ENCODE results near the gene RPS15.
"Not testable (repeated sequence)": the region's sequence is repeated elsewhere in the genome, so short reads cannot be mapped to it uniquely, and the experiment has no call there.

RPS15 gene

DNA sequence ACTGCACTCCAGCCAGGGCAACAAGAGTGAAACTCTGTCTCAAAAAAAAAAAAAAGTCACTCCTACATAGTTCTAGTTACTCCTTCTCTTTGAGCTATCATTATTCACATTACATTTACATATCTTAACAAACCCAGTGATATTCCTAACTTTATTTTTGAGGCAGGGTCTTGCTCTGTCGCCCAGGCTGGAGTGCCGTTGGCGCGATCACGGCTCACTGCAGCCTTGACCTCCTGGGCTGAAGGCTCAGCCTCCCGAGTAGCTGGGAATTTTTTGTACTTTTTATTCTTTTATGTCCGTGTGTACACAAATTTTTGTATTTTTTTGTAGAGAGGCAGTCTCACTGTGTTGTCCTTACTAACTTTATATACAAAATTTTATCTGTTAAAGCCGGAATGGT, 587 bp upstream of the RPS15 start:
- no peak for DNase-seq

DNA sequence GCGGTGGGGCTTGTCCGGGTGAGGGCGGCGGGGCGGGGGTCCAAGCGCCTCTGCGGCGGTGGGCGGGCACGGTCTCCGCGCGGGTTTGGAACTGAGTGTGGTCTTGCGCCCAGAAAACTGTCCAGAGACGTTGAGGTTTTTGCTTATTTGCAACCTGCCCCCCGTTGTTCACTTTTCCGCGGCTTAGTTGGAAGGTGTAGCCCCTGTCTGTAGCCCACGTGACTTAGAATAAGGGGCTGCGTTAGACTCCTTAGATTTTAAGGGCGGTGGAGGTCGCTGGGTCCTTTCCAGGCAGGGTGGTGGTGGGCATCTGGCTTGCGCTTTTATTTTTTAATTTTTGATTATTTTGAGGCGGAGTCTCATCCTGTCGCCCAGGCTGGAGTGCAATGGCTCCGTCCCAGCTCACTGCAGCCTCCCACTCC, 748 bp downstream of the RPS15 start:
- DNase-seq = no peak

DNA sequence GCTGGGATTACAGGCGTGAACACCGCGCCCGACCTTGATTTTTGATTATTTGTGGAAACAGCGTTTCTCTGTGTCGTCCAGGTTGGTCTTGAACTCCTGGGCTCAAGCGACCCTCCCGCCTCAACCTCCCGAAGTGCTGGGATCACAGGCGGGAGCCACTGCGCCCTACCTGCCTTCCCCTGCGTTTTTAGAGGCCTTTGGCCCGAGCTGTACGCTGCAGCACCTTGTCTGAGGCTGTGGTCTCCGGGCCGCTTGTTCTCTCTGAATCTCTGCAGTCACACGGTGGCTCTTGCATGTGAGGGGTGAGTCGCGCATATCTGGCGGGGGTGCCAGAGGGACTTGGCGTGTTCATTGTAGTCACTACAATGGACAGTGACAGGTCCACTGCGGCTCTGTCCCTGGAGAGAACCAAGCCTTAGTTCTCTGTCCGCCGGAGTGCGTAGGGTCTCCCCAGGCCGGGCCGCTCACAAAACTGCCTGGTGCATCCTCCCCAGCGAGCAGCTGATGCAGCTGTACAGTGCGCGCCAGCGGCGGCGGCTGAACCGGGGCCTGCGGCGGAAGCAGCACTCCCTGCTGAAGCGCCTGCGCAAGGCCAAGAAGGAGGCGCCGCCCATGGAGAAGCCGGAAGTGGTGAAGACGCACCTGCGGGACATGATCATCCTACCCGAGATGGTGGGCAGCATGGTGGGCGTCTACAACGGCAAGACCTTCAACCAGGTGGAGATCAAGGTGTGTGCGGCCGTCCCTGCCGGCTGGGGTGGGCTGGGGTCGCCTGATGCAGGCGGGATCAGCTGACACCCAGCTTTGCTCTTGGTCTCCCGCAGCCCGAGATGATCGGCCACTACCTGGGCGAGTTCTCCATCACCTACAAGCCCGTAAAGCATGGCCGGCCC, 1.6 kb downstream of the RPS15 start:
- DNase-seq = not testable (repeated sequence)

DNA sequence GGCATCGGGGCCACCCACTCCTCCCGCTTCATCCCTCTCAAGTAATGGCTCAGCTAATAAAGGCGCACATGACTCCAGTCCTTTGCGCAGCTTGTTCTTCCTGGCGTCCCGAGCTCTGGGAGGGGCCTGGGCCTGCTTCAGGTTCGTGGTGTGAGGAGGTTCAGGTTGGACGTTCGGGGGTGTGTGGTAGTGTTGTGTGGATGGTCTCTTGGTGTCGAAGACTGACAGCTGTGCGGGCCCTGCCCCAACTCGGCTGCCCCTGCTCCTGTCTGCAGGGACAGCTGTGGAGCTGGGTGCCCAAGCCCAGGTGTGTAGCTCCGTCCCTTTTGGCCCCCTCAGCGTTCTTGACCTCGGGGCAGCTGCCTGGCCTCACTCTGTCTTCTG, 2.2 kb downstream of the RPS15 start:
- DNase-seq = no peak

DNA sequence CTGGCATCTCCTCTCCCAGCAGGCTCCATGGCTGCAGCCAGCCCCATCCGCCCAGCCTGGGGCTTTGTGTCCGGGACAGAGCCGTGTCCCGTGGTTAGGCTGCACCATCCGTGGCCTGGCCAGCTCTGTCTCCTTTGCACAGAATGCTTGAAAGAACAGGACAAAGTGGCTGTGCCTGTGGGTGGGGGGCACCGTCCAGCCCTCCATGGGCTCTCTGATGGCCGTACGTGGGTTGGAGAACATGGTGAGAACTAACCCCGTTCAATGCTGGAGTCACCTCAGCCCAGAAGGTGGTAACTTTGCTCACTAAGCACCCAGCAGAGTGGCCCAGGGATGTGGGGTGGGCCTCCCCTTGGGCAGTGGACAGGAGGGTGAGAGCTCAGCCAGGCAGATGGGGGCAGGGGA, 2.8 kb downstream of the RPS15 start:
- DNase-seq = no peak

DNA sequence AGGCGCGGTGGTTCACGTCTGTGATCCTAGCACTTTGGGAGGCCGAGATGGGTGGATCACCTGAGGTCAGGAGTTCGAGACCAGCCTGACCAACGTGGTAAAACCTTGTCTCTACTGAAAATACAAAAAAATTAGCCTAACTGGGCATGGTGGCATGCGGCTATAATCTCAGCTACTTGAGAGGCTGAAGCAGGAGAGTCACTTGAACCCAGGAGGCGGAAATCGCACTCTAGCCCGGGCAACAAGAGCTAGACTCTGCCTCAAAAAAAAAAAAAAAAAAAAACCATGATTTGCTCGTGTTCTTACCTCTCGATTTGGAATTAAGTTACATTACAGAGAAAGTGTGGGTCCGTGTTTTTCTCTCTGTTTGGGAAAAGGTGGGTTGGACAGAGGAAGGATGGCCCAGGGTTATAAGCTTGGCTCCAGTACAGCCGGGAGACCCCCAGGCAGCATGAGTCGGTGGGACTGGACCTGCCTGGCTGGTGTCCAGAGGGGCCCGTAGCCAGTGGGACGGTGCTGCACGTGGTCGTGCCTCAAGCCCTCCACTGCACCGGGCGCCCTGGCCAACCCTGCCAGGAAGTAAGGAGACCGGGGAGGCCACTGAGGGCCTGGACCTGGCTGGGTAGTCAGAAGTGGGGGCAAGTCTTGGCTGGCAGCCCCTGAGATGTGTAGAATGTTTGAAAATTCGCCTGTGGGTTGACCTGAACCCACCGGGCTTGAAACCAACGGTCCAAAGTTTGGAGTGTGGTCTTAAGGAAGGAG, 3.7 kb downstream of the RPS15 start:
- DNase-seq = no peak

DNA sequence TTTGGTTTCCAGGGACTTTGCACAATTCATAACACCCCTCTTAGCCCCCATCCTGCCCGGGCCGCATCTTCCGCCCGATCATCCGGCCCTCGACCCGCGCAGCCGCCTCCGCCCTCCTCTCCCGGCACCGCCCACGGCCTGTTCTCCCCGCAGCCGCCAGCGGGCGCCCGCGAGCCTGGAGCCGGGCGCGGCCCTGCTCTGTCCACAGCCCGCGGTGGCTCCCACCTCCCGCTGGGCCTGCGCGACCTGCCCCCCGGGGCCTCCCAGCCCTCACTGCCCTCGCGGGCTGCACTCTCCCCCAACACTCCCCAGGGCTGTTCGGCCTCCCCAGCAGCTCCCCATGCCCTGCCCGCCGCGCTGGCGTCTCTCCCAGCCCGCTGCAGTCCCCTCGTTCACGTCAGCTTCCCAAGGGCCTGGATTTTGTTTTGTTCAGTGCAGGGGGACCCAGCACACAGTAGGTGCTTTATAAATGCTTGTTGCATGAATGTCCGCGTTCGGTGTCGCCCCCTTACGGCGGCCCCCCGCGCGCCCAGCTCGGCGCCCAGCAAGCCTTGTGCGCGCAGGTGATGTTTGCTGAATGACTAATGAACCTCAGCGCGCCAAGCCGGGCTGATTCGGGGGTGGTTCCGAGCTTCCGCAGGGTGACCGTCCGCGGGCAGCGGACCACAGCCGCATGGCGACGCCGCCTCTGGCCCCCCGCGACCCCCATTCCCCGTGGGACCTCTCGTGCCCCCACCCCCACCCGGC, 7.2 kb downstream of the RPS15 start:
- peak; percentile 70 for DNase-seq

DNA sequence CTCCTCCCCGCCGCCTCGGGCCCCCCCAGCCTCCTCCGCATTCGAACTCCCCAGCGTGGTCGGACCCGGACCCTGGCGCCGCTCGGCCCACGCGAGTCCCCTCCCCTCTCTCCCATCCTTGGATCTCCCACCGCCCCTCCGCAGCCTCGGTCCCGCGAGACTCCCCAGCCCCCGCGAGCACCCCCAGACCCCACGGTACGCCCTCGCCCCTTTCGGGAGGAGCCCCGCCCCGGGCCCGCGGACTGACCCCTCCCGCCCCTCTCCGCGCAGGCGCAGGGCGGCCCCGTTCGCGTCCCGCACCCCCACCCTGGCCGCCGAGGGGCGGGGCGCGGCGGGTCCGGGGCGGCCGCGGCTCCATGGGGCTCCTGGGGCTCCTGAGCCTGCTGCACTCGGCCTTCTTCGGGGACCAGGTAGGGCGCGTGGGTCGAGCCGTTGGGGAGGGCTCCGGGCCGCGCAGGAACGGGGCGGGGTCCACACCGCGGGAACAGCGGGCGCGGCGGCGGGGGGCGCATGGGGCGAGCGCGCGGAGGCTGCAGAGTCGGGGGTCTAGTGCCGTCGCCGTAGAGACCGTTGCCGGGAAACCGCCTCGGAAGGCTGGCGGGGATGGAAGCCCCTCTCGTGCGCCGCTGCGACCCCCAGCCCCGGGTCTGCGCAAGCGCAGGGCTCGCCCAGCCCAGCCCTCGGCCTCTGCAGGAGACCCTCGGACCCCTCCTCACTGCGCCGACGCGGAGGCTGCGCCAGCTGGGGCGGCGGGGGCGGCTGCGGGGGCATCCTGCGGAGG, 7.9 kb downstream of the RPS15 start:
- peak; percentile 43 for DNase-seq

DNA sequence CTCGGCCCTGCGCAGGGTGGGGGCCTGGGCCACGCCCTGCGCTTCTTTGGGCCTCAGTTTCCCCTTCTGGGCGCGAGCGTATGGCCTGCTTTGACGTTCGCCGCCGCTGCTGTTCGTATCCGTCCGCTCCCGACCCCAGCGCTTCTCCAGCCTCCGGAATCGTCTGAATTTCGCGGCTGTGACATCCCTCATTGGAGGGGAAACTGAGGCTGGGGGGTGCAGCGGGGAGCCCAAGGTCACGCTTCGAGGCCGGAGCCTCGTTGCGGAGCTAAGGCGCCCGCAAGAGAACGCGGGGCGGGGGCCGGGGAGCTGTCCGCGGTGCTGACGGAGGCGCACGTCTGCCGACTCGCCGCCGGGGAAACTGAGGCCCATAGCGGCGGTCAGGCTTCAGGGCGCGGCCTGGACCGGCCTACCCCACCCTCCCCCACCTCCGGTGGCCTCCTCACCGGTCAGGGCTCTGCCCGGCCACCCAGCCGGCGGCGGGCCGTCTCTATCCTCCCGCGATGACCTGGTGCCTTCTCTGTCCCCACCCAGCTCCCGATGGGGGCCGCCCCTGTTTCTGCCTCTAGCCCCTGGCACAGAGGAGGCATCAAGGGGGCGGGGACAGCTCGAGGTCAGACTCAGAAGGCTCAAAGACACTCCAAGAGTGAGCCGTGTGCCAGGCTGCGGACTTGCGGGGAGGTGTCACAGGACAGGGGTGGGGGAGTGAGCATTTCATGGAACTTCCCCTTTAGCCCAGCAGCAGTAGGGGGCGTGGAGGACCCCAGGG, 8.7 kb downstream of the RPS15 start:
- DNase-seq = no peak

DNA sequence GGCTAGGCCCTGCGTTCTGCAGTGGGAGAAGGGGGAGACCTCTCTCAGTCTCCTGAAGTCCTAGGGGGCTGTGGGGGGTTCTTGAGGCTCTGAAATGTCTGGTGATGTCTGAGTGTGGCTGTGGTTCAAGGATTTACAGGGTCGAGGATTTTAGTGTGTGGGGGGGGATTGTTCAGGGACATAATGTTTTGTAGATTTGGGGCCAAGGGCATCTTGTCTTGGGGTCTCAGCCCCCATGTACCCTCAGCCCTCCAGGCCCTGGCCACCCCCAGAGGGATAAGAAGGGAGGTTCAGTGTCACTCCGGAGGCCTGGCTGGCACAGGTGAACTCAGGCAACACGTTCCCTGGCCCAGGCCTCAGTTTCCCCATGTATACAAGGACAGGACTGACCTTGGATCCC, 9.3 kb downstream of the RPS15 start:
- DNase-seq = no peak

DNA sequence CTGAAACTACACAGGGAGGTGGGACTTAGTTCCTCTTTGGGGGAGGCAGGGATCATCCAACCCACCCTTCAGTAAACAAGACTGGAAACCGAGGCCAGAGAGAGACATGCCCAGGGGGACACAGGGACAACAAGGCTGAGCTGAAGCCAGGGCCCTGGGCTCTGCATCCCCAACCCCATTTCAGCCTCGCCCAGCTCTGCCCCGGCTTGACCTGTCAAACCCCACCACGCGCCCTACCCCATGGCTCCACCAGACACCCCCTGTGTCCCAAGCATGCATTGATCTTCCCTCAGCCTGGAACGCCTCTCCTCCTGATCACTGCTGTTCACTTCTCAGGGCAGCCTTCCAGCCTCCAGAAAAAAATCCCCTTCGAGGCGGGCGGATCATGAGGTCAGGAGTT, 9.7 kb downstream of the RPS15 start:
- no peak for DNase-seq

DNA sequence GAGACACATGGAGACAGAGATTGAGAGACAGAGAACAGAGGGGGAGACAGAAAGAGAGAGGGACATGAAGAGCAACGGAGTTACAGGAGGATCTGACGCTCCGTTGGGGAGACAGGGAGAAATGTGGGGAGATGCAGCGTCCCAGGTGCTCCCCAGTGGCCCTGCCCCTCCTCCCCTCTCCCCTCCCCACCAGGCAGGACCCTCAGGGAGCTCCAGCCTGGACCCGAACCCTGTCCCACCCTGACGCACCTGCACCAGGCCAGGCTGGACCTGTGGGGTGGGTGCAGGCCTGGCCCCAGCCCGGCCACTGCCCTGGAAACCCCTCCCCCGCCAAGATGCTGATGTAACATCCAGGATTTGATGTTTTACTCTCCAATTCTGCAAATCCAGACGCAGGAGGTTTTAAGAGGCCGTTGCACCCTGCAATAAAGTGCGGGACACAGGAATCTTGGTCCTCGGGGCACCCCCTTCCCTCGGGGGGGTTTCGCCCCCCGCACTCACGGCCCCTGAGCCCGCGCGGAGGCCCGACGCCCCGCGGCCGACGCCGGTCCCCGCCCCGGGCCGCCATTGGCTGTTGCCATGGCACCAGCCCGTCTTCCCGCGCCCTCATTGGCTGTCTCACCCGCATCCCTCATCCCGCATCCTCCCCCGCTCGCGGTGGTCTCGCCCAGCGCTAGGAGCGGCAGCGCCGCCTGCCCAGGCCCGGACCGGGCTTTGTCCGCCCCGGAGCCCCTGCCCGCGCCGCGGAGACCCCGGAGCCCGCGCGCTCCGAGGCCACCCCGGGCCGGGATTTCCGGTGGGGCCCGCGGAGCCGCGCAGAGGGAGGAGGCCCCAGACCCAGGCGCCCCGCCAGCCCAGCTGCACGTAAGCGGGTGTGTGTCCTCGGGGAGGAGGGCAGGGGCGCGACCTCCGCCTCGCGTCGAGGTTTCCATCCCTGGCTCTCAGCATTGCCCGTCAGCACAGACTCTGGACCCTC, 11.6 kb downstream of the RPS15 start, which contains the start of gene APC2:
Gene APC2, plus strand, starts transcription at position 655 of the 976 bp plus-strand sequence. CDS start 2,881 bp downstream, outside the sequence.
- DNase-seq = peak; percentile 87

DNA sequence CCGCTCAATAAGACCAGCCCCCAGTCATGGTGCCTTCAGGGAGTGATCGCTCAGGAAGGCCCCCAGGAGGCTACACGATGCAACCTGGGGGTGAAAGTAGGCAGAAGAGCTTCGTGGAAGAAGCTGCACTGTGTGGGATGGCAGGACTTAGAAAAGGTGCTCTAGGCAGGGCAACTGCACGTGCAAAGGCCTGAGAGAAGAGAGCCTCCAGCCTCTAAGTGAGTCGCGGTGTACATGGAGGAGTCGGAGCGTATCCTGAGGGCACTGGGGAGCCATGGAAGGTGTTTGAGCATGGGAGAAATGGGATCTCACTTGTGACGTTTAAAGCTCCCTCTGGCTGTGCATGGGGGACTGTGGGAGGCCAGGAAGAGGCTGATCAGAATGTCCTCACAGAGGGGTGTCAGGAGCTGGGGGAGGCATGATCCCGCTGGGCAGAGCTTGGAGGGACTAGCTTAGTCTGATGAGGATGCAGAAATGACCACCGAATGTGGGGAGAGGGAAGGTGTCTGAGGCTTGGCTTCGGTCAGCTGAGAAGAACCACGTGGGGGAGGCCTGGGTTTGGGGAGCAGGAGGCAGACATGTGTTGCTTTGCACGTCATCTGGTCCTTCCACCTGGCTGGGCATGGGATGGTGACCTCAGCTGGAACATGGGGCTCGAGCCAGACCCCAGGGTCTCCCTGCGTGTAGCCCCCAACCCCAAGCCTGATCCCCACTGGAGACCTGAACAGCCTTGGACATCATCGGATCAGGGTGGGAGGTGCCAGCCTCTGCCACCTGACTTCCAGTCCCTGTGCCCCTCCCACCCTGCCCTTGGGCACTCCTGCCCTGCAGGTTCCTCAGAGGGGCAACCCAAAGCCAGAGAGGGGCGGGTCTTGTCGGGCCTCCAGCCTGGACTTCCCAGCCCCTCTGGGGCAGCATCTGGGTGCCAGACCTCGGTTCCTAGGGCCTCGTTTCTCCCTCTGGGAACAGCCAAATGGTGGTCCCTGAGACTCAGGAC, 12.8 kb downstream of the RPS15 start:
- DNase-seq = no peak

DNA sequence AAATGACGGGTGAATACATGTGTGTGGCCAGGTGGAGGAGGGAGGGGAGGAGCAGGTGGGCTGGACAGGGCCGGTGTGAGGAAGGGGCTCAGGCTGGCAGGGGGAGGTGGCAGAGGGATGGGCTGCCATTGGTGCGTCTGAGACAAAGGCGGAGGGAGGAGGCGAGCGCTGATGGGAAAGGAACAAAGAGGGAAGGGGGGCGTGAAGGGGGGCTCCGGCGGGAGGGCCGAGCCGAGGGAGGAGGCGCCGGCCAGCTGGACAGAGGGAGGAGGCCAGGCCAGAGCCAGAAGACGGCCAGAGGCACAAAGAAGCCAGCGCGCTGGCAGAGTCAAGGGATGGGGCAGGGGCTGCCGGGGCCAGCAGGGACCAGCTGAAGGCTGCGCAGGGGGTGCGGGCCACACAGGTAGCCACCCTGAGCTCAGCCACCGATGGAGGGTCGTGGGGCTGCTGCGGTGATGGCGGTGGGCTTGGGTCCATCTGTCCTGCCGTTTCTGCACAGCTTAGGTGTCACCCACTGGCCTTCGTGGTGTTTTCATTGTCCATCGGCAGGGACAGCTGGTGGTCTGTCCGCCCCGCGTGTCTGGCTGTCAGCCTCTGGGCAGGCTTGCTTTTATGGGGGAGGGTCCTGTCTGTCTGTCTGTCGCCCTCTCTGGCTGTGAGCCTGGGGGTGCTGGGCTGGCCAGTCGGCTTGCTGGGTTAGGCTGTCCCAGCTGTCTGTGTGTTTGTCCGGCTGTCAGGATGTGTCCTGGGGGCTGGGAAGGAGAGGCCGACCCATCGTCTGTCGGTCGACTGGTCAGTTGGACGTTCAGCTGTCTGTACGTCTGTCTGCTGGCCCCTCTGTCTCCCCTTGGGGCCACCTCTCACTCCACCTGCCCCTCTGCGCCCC, 14.0 kb downstream of the RPS15 start:
- DNase-seq = no peak

DNA sequence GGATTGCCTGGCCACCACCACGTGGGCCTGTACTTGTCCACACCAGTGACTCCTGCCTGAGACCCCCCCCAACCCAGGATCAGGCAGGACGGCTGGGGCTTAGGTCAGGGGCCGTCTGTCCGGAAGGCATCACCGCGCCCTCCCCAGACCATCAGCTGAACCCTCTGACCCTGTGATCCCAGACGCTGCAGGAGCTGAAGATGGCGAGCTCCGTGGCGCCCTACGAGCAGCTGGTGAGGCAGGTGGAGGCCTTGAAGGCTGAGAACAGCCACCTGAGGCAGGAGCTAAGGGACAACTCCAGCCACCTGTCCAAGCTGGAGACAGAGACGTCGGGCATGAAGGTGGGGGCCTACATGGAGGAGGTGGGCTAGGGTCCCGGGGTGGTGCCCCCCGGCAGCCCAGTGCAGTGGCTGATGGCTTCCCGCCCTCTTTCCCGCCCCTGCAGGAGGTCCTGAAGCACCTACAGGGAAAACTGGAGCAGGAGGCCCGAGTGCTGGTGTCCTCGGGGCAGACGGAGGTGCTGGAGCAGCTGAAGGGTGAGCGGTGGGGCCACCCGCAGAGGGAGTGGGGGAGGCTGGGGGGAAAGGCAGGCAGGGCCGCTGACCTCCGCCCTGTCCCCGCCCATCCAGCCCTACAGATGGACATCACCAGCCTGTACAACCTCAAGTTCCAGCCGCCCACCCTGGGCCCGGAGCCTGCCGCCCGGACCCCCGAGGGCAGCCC, 14.8 kb downstream of the RPS15 start:
- no peak for DNase-seq

DNA sequence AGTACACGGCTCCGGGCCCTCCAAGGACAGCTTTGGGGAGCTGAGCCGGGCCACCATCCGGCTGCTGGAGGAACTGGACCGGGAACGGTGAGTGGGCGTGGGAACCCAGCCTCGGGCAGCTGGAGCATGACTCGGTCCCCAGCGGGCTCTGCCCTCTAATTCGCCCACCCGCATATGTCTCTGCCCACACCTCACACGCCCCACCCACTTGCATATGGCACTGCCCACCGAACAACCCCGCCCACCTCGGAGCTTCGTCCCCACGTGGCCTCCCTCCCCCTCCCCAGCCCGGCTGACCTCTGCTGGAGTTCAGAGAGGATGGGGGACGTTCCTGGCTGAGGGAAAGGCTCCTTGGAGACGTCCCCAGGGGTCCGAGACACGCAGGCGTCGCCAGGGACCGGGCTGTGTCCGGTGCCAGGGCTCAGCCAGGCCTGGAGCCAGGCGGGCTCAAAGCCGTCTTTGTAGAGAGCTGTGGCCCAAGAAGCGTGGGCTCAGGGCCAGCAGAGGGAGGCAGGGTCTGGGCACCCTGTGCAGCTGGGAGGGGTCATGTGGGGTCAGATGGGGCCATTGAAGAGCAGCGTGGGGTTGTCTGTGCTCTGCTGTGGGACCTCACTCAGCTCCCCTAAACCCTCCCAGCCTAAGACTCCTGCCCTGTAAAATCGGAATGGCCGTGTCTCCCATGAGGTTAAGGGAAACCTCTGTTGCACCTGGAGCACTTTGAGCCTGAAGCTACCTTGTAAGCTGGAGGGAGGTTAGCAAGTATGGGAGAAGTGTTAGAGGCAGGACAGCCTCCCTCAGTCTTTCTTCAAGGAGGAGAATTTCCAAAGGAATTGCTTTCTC, 15.5 kb downstream of the RPS15 start:
- DNase-seq = no peak

DNA sequence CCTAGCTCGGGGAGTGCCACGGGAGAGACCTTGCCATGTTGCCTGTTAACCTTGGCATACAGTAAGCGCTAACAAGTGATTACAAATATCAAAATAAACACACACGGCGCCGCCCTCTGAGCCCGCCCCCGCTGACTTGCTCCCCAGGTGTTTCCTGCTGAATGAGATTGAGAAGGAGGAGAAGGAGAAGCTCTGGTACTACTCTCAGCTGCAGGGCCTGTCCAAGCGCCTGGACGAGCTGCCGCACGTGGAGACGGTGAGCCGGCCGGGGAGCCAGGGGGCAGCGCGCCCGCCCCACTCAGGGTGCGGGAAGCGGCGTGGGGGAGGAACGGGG, 16.8 kb downstream of the RPS15 start:
- DNase-seq = no peak
